ENCODE measurements around the gene CCK. TPM values are rescaled to one million over a fixed set of nuclear protein-coding genes. Genes with fewer than 3 reads are reported as not detected.
"Not testable (repeated sequence)": the region's sequence is repeated elsewhere in the genome, so short reads cannot be mapped to it uniquely, and the experiment has no call there.

Gene CCK
- polyA plus RNA-seq (ENCODE audit: insufficient read length in 3 of 3) = under 1 TPM; 0.11 to 0.53 (median 0.23) TPM

GRCh38 chr3:42266085-42266484, at the start of gene CCK:
Gene CCK (minus strand): TSS chr3:42266185. CDS start chr3:42263630, 2,555 bp downstream.
- DNase-seq (ENCODE audit: low read depth in 3 of 3, low spot score in 2 of 3) = no peak

- no peak for DNase-seq (ENCODE audit: low read depth in 3 of 3, low spot score in 2 of 3)
These were observed 48.4 kb upstream of the CCK start for GRCh38 chr3:42314411-42314810.

GRCh38 chr3:42308651-42309050, 42.7 kb upstream of the CCK start:
- DNase-seq (ENCODE audit: low read depth in 3 of 3, low spot score in 2 of 3) = no peak

GRCh38 chr3:42306499-42306898, 40.5 kb upstream of the CCK start:
- DNase-seq (ENCODE audit: low read depth in 3 of 3, low spot score in 2 of 3) = no peak

GRCh38 chr3:42302924-42303634, 37.1 kb upstream of the CCK start:
- no peak for DNase-seq (ENCODE audit: low read depth in 3 of 3, low spot score in 2 of 3)

- no peak for DNase-seq (ENCODE audit: low read depth in 3 of 3, low spot score in 2 of 3)
These were observed 35.6 kb upstream of the CCK start for GRCh38 chr3:42301446-42302175.

GRCh38 chr3:42300778-42301177, 34.8 kb upstream of the CCK start:
- no peak for DNase-seq (ENCODE audit: low read depth in 3 of 3, low spot score in 2 of 3)

GRCh38 chr3:42300013-42300412, 34.0 kb upstream of the CCK start:
- peak; percentile 54 to 61 (median 60) for DNase-seq (ENCODE audit: low read depth in 3 of 3, low spot score in 2 of 3)

GRCh38 chr3:42298259-42298658, 32.3 kb upstream of the CCK start:
- no peak for DNase-seq (ENCODE audit: low read depth in 3 of 3, low spot score in 2 of 3)

- no peak for DNase-seq (ENCODE audit: low read depth in 3 of 3, low spot score in 2 of 3)
These were observed 26.0 kb upstream of the CCK start for GRCh38 chr3:42292009-42292408.

GRCh38 chr3:42290966-42291714, 25.2 kb upstream of the CCK start:
- DNase-seq (ENCODE audit: low read depth in 3 of 3, low spot score in 2 of 3) = no peak

GRCh38 chr3:42289026-42289425, 23.0 kb upstream of the CCK start:
- DNase-seq (ENCODE audit: low read depth in 3 of 3, low spot score in 2 of 3) = no peak

GRCh38 chr3:42288385-42288784, 22.4 kb upstream of the CCK start:
- no peak for DNase-seq (ENCODE audit: low read depth in 3 of 3, low spot score in 2 of 3)

GRCh38 chr3:42287423-42287822, 21.4 kb upstream of the CCK start:
- not testable (repeated sequence) for DNase-seq (ENCODE audit: low read depth in 3 of 3, low spot score in 2 of 3)

GRCh38 chr3:42277676-42278075, 11.7 kb upstream of the CCK start:
- DNase-seq (ENCODE audit: low read depth in 3 of 3, low spot score in 2 of 3) = no peak

GRCh38 chr3:42276141-42277132, 10.5 kb upstream of the CCK start:
- DNase-seq (ENCODE audit: low read depth in 3 of 3, low spot score in 2 of 3) = no peak

- no peak for DNase-seq (ENCODE audit: low read depth in 3 of 3, low spot score in 2 of 3)
These were observed 9.2 kb upstream of the CCK start for GRCh38 chr3:42275217-42275616.

- no peak for DNase-seq (ENCODE audit: low read depth in 3 of 3, low spot score in 2 of 3)
These were observed 8.3 kb upstream of the CCK start for GRCh38 chr3:42274266-42274665.

GRCh38 chr3:42273361-42273760, 7.4 kb upstream of the CCK start:
- no peak for DNase-seq (ENCODE audit: low read depth in 3 of 3, low spot score in 2 of 3)

GRCh38 chr3:42271786-42272185, 5.8 kb upstream of the CCK start:
- DNase-seq (ENCODE audit: low read depth in 3 of 3, low spot score in 2 of 3) = no peak
